Fibroblast of mammary gland (primary cell): Measurements from ENCODE around the gene XPO5.

ENCODE experiments used
- DNase-seq: peaks from one replicate; pipeline ENCODE4 v3.0.0-alpha.2; 2010; ENCODE audit warnings: low read depth
- H3K4me3 ChIP-seq: 2 replicates; pipeline ENCODE4 v1.5.1; 2011; ENCODE audit warnings: low read depth, mild to moderate bottlenecking, low read length, moderate library complexity; ENCODE audit not compliant: control insufficient read depth
- CTCF ChIP-seq: conservative IDR thresholded peaks from 2 replicates; pipeline ENCODE4 v1.5.1; 2011; ENCODE audit warnings: low read depth, low read length, inconsistent platforms; ENCODE audit not compliant: control insufficient read depth, insufficient read depth

XPO5 gene

DNA sequence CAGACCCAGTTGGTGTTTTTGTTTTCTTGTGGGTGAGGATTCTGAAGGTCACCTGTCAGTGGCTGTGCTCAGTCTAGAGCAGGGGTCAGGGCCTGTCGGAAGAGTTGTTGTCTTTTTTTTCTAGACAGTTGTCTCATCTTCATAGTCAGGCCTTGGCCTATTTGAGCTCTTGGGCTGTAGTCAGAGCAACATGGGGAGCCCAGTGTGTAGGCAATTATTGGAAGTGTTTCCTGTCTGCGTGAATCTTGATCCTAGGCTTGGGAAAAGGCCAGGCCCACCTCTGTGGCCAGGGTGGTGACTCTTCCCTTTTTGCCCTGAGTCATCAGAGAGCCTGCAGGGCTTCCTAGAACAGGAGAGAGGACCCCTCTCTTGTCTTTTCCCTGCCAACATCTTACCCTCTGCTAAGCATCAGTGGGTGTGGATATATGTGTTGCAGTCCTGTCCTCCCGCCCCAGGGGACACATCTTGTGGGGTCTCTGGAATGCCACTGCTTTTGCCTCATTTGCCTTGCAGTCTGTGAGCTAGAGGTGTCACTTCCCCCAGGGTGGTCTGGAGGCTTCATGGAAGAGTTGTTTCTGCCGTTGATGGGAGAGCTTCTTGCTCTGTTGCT is 87.1 kb downstream of the XPO5 start:
- DNase-seq = peak; percentile 75
- TF ChIP-seq CTCF = no peak
- H3K4me3 ChIP-seq = no peak overlapping the region

GRCh38 chr6:43481591-43482236 is 94.1 kb downstream of the XPO5 start:
- no peak overlapping the region for H3K4me3 ChIP-seq
- TF ChIP-seq CTCF = no peak
- no peak for DNase-seq

- TF ChIP-seq CTCF = no peak
- no peak for DNase-seq
- H3K4me3 ChIP-seq = no peak overlapping the region
Observed at GRCh38 chr6:43481075-43481474, 94.8 kb downstream of the XPO5 start.

GRCh38 chr6:43478008-43478372 is 97.8 kb downstream of the XPO5 start:
- H3K4me3 ChIP-seq = peak overlapping the region; percentile 75
- TF ChIP-seq CTCF = no peak
- no peak for DNase-seq

DNA sequence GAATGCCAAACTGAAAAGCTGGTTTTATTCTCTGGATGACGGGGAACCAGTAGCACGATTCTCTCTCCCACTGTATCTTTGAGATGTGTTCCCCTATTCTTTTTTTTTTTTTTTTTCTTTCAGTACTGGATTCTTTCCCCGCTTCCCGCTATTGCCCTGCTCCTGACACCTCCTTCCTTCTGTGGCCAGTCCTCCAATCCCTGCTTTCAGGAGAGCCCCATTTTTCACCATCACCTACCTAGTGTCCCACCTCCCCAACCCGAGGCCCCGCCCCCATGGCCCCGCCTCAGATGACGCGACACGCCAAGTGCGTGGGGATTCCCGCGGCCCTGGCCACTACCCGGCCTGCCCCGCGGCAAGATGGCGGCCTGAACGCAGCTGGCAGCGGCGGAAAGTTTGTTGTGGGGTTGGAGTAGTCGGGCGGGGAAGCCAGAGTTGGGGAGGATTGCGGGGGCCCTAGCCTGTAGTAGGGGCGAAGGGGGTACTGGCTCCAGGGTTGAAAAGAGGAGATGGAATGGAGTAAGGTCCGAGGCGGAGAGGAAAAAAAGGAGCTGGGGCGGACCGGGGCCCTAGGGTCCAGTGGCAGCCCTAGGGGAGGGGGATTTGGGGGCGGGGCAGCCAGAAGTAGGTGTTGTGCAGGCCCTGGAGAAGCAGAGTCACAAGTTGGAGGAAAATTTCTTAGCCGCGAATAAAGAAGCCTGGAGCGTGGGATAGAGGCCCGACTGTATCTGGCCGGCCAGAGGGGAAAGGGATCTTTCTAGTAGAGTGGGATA is 98.4 kb downstream of the XPO5 start, which contains the start of gene TJAP1:
TJAP1 (plus strand) TSS at position 336 of the 773 bp plus-strand sequence. CDS start 21,432 bp downstream, outside the sequence.
- no peak for TF ChIP-seq CTCF
- H3K4me3 ChIP-seq = peak within 1 kb of the TSS; percentile 75
- peak; percentile 68 for DNase-seq

- peak overlapping the region; percentile 75 for H3K4me3 ChIP-seq
- TF ChIP-seq CTCF = no peak
- DNase-seq = no peak
Observed at GRCh38 chr6:43476746-43477145, 99.1 kb downstream of the XPO5 start.
